Activated naive CD4-positive, alpha-beta T cell treated with anti-CD3 and anti-CD28 coated beads, Interleukin-2, amount 10 ng/mL, durations not matched to agents 5 hours and 36 hours (primary cell): ENCODE measurements around the gene JAM2. TPM values are rescaled to one million over a fixed set of nuclear protein-coding genes. Genes with fewer than 3 reads are reported as not detected.

Experiments
- total RNA-seq, 2 experiments: library from RNA; stranded (reverse); gene quantifications; one replicate each; pipeline ENCODE4 v1.2.3, GENCODE V29; 2021

The JAM2 gene
- total RNA-seq, result under 1 TPM; 0.29 to 0.30 TPM

GRCh38 chr21:25638660-25639550, at the start of gene JAM2:
JAM2 (plus strand) TSS chr21:25639258; CDS start chr21:25639822, 564 bp downstream.

GRCh38 chr21:25607151-25608043, 31.7 kb upstream of the JAM2 start, which contains the start of gene MRPL39:
MRPL39 (minus strand) TSS chr21:25607481; CDS start chr21:25607475, 6 bp downstream.

GRCh38 chr21:25734904-25735645, 96.0 kb downstream of the JAM2 start, which contains the start of the genes ATP5PF and GABPA:
ATP5PF (minus strand) TSS chr21:25734904; CDS start chr21:25729794, 5,110 bp downstream.
GABPA (plus strand) TSS chr21:25734972; CDS start chr21:25741599, 6,627 bp downstream.

Other genes starting within 250 kb of the JAM2 start
- gene MRPL39, start 31.8 kb upstream of the JAM2 start, total RNA-seq, result 10 to 100 TPM; 27.1 to 28.3 TPM
- gene ATP5PF, start 95.6 kb downstream of the JAM2 start, total RNA-seq, result 100 to 1,000 TPM; 101 to 107 TPM
- 10 to 100 TPM; 24.4 to 28.3 TPM for gene GABPA, start 95.7 kb downstream of the JAM2 start, total RNA-seq